HepG2 (cell line): ENCODE measurements around the gene BBS1. TPM values are rescaled to one million over a fixed set of nuclear protein-coding genes. Genes with fewer than 3 reads are reported as not detected.
A peak's percentile ranks its signal among the peaks of the same experiment; 100 is the strongest.

Experiments used
- ERF ChIP-seq: IDR thresholded peaks from 2 replicates; pipeline ENCODE4 v1.6.1; 2018; ENCODE audit warnings: missing biosample characterization, missing genetic modification reagents
- GPN1 ChIP-seq: sonication (generic); formaldehyde crosslinking; IDR thresholded peaks from 2 replicates; pipeline ENCODE4 v1.5.1; 2020; ENCODE audit warnings: missing genetic modification reagents, borderline replicate concordance
- JUND ChIP-seq: sonication (generic); formaldehyde crosslinking; IDR thresholded peaks from 2 replicates; pipeline ENCODE4 v1.8.0; 2022; ENCODE audit warnings: mild to moderate bottlenecking, missing genetic modification reagents
- MEIS2 ChIP-seq: sonication (generic); formaldehyde crosslinking; IDR thresholded peaks from 2 replicates; pipeline ENCODE4 v1.9.0; 2021; ENCODE audit warnings: mild to moderate bottlenecking, missing genetic modification reagents
- MLX ChIP-seq: IDR thresholded peaks from 2 replicates; pipeline ENCODE4 v1.6.1; 2016
- NFKBIZ ChIP-seq: IDR thresholded peaks from 2 replicates; pipeline ENCODE4 v1.6.1; 2018; ENCODE audit warnings: missing genetic modification reagents, missing compliant biosample characterization
- PAWR ChIP-seq: sonication (generic); formaldehyde crosslinking; IDR thresholded peaks from 2 replicates; pipeline ENCODE4 v1.4.0; 2020; ENCODE audit warnings: missing genetic modification reagents, mild to moderate bottlenecking, borderline replicate concordance
- SNAPC4 ChIP-seq: sonication (generic); formaldehyde crosslinking; IDR thresholded peaks from 2 replicates; pipeline ENCODE4 v1.4.0; 2020; ENCODE audit warnings: mild to moderate bottlenecking, missing genetic modification reagents
- SP2 ChIP-seq: sonication (generic); formaldehyde crosslinking; IDR thresholded peaks from 2 replicates; pipeline ENCODE4 v1.5.1; 2020; ENCODE audit warnings: mild to moderate bottlenecking, missing genetic modification reagents
- ZBTB7A ChIP-seq: sonication (generic); formaldehyde crosslinking; IDR thresholded peaks from 2 replicates; pipeline ENCODE4 v1.8.0; 2022; ENCODE audit warnings: mild to moderate bottlenecking, missing genetic modification reagents
- ZFP36L1 ChIP-seq: sonication (generic); formaldehyde crosslinking; IDR thresholded peaks from 2 replicates; pipeline ENCODE4 v1.8.0; 2022; ENCODE audit warnings: mild to moderate bottlenecking, missing genetic modification reagents, moderate library complexity
- ZNF337 ChIP-seq: sonication (generic); formaldehyde crosslinking; IDR thresholded peaks from 2 replicates; pipeline ENCODE4 v1.5.1; 2020; ENCODE audit warnings: missing genetic modification reagents, low read depth, mild to moderate bottlenecking, borderline replicate concordance
- ZNF501 ChIP-seq: sonication (generic); formaldehyde crosslinking; IDR thresholded peaks from 2 replicates; pipeline ENCODE4 v1.5.1; 2020; ENCODE audit warnings: mild to moderate bottlenecking, moderate library complexity, missing genetic modification reagents
- ZNF589 ChIP-seq: sonication (generic); formaldehyde crosslinking; conservative IDR thresholded peaks from 2 replicates; pipeline ENCODE4 v1.8.0; 2022; ENCODE audit warnings: mild to moderate bottlenecking, moderate library complexity, missing genetic modification reagents
- polyA plus RNA-seq, 8 experiments: library from polyadenylated mRNA; depleted of rRNA in 3 of 8; stranded (reverse) in 7 of 8; unstranded in 1 of 8; fragments of >200 nt; fragmentation: Illumina TruSeq in 4 of 8; extraction: Trizol in 4 of 8; gene quantifications; 2 replicates each; pipeline versions ENCODE4 v1.2.1 to v1.2.3, GENCODE V29; 2011 to 2016; ENCODE audit warnings: low read depth in 4 of 8, missing spikeins in 1 of 8, mixed read lengths in 1 of 8; ENCODE audit not compliant: insufficient read depth in 1 of 8
- total RNA-seq, 5 experiments: library from RNA; depleted of rRNA; stranded (reverse); fragments of >200 nt; fragmentation: Illumina TruSeq; extraction: Trizol; gene quantifications; 2 replicates each; pipeline ENCODE4 v1.2.3, GENCODE V29; 2016; ENCODE audit warnings: low read depth in 1 of 5
- TF ChIP-seq, protein P1 (sequence below): sonication (generic); formaldehyde crosslinking; IDR thresholded peaks from 2 replicates; pipeline ENCODE4 v1.8.0; 2023; ENCODE audit warnings: mild to moderate bottlenecking, missing genetic modification reagents
- TF ChIP-seq, protein P2 (sequence below): sonication (generic); formaldehyde crosslinking; IDR thresholded peaks from 2 replicates; pipeline ENCODE4 v1.8.1; 2023; ENCODE audit warnings: mild to moderate bottlenecking, missing genetic modification reagents
- TF ChIP-seq, protein P3 (sequence below): sonication (generic); formaldehyde crosslinking; IDR thresholded peaks from 2 replicates; pipeline ENCODE4 v1.8.1; 2023; ENCODE audit warnings: mild to moderate bottlenecking, inconsistent platforms, moderate library complexity, missing genetic modification reagents, borderline replicate concordance
- TF ChIP-seq, protein P4 (sequence below): sonication (generic); formaldehyde crosslinking; IDR thresholded peaks from 2 replicates; pipeline ENCODE4 v1.5.1; 2020; ENCODE audit warnings: missing genetic modification reagents, mild to moderate bottlenecking, borderline replicate concordance

The BBS1 gene
- total and polyA plus RNA-seq, 2 of the 13 experiments (the other 11 are each of a cell fraction or from before 2014, with no cell fraction given), result 11.7 to 14.1 TPM

DNA sequence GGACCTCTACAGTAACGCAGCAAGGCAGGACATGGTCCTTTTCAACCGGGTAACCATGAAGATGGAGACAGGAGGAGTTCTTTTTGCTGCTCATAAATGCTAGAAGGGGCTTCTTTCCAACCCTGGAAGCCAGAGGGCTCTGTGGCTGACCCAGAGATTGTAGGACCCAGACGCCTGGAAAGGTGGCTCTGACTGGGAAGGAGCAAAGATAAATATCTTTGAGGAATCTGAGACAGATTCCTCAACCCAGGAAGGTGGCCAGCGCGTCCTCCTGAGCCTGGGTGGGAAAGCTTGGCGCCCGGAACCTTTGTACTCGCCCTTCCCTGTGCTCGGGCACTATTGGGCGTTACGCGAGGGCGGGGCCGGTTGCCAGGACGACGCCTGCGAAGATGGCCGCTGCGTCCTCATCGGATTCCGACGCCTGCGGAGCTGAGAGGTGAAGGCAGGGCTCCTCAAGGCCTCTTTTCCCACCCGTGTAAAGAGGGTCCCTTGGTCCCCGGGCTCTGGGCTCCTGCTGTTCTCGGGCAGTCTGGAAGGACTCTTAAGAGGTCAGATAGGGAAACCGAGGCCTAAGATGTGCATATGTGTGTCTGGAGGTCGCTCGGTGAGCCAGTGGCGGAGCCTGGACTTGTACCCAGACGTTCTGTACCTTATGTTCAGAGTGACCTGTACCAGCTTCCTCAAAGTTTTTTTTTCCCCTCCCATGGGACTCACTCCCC, at the start of gene BBS1 (continued):
- TF ChIP-seq, protein P1, sequence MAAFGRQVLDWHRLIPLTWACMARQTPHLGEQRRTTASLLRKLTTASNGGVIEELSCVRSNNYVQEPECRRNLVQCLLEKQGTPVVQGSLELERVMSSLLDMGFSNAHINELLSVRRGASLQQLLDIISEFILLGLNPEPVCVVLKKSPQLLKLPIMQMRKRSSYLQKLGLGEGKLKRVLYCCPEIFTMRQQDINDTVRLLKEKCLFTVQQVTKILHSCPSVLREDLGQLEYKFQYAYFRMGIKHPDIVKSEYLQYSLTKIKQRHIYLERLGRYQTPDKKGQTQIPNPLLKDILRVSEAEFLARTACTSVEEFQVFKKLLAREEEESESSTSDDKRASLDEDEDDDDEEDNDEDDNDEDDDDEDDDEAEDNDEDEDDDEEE (CRISPR knock-in tag), result 0 out of 2 replicates have a peak, but pooled peaks have one; percentile 38
- no peak for TF ChIP-seq PAWR
- TF ChIP-seq SNAPC4 (CRISPR knock-in tag), result no peak
- peak; percentile 63 for TF ChIP-seq ERF (CRISPR knock-in tag)
- no peak for TF ChIP-seq ZNF337 (CRISPR knock-in tag)
- TF ChIP-seq, protein P2, sequence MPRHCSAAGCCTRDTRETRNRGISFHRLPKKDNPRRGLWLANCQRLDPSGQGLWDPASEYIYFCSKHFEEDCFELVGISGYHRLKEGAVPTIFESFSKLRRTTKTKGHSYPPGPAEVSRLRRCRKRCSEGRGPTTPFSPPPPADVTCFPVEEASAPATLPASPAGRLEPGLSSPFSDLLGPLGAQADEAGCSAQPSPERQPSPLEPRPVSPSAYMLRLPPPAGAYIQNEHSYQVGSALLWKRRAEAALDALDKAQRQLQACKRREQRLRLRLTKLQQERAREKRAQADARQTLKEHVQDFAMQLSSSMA (CRISPR knock-in tag), result 0 out of 2 replicates have a peak, but pooled peaks have one; percentile 45
- 0 out of 2 replicates have a peak, but pooled peaks have one; percentile 37 for TF ChIP-seq JUND (CRISPR knock-in tag)
- peak; percentile 50; the same call in 1 of the 2 replicates for TF ChIP-seq ZBTB7A (CRISPR knock-in tag)
- peak; percentile 94 for TF ChIP-seq ZNF501
- TF ChIP-seq ZNF589 (CRISPR knock-in tag), result no peak
- TF ChIP-seq NFKBIZ (CRISPR knock-in tag), result peak; percentile 68; the same call in 1 of the 2 replicates
- TF ChIP-seq, protein P3, sequence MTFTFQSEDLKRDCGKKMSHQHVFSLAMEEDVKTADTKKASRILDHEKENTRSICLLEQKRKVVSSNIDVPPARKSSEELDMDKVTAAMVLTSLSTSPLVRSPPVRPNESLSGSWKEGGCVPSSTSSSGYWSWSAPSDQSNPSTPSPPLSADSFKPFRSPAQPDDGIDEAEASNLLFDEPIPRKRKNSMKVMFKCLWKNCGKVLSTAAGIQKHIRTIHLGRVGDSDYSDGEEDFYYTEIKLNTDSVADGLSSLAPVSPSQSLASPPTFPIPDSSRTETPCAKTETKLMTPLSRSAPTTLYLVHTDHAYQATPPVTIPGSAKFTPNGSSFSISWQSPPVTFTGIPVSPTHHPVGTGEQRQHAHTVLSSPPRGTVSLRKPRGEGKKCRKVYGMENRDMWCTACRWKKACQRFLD (CRISPR knock-in tag), result no peak
- TF ChIP-seq MLX (CRISPR knock-in tag), result no peak
- TF ChIP-seq SP2 (CRISPR knock-in tag), result peak; percentile 79
- TF ChIP-seq, protein P4, sequence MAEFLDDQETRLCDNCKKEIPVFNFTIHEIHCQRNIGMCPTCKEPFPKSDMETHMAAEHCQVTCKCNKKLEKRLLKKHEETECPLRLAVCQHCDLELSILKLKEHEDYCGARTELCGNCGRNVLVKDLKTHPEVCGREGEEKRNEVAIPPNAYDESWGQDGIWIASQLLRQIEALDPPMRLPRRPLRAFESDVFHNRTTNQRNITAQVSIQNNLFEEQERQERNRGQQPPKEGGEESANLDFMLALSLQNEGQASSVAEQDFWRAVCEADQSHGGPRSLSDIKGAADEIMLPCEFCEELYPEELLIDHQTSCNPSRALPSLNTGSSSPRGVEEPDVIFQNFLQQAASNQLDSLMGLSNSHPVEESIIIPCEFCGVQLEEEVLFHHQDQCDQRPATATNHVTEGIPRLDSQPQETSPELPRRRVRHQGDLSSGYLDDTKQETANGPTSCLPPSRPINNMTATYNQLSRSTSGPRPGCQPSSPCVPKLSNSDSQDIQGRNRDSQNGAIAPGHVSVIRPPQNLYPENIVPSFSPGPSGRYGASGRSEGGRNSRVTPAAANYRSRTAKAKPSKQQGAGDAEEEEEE (CRISPR knock-in tag), result no peak
- peak; percentile 56; the same call in 1 of the 2 replicates for TF ChIP-seq MEIS2 (CRISPR knock-in tag)
- TF ChIP-seq ZFP36L1 (CRISPR knock-in tag), result 0 out of 2 replicates have a peak, but pooled peaks have one; percentile 40
- TF ChIP-seq GPN1 (CRISPR knock-in tag), result no peak
